GM13976 (cell line): Measurements from ENCODE around the gene CEP104.
"Not testable (repeated sequence)": the region's sequence is repeated elsewhere in the genome, so short reads cannot be mapped to it uniquely, and the experiment has no call there.

Source experiments
- DNase-seq: peaks from one replicate; pipeline ENCODE4 v3.0.0; 2012; ENCODE audit warnings: low spot score
- in situ Hi-C: fragments of 300-500 bp; cut with MboI; formaldehyde crosslinking; loops from one replicate; pipeline ENCODE4 v1.12.0; 2022; ENCODE audit warnings: low sequenced_read_pairs, mixed read lengths, inconsistent platforms; ENCODE audit not compliant: unreplicated experiment
- TF ChIP-seq, protein P1 (sequence below): IDR thresholded peaks from 2 replicates; pipeline ENCODE4 v1.5.1; 2012; ENCODE audit warnings: borderline replicate concordance, mild to moderate bottlenecking; ENCODE audit not compliant: insufficient read depth; ENCODE audit errors: extremely low read depth, missing control alignments, control extremely low read depth

Gene CEP104

DNA sequence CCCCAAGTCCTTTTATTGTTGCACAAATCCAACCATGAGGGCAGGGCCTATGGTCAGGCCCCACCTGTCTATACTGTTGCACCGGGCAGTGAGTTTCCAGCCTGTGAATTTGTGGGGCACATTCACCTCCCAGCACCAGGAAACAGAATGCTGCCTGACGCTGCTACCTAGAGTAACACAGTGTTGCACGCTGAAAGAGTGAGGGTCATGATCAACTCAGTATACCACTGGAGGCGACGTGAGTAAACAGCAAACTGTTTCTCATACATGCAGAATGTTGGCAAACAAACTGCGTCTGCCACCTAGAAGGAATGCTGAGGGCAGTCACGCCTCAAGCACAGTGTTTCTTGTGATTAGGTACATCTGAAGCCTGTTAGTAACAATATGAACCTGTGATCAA, 47.3 kb downstream of the CEP104 start:
- in situ Hi-C loops, result no loop called here

DNA sequence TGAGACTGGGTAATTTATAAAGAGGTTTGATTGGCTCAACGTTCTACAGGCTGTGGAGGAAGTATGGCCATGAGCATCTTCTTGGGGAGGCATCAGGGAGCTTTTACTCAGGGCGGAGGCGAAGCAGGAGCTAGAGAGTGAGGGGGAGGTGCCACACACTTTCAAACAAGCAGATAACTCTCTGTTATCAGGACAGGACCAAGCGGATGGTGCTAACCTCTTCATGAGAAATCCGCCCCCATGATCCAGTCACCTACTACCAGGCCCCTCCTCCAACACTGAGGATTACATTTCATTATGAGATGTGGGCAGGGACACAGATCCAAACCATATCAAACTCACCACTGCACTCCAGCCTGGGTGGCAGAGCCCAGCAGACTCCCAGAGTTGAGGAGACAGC, 49.2 kb downstream of the CEP104 start:
- TF ChIP-seq, protein P1, sequence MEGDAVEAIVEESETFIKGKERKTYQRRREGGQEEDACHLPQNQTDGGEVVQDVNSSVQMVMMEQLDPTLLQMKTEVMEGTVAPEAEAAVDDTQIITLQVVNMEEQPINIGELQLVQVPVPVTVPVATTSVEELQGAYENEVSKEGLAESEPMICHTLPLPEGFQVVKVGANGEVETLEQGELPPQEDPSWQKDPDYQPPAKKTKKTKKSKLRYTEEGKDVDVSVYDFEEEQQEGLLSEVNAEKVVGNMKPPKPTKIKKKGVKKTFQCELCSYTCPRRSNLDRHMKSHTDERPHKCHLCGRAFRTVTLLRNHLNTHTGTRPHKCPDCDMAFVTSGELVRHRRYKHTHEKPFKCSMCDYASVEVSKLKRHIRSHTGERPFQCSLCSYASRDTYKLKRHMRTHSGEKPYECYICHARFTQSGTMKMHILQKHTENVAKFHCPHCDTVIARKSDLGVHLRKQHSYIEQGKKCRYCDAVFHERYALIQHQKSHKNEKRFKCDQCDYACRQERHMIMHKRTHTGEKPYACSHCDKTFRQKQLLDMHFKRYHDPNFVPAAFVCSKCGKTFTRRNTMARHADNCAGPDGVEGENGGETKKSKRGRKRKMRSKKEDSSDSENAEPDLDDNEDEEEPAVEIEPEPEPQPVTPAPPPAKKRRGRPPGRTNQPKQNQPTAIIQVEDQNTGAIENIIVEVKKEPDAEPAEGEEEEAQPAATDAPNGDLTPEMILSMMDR, result no peak
- in situ Hi-C loops, result no loop called here
- no peak for DNase-seq

More for the DNA sequence above, 47.3 kb downstream of the CEP104 start:
- TF ChIP-seq, protein P1, result no peak
- DNase-seq, result no peak

DNA sequence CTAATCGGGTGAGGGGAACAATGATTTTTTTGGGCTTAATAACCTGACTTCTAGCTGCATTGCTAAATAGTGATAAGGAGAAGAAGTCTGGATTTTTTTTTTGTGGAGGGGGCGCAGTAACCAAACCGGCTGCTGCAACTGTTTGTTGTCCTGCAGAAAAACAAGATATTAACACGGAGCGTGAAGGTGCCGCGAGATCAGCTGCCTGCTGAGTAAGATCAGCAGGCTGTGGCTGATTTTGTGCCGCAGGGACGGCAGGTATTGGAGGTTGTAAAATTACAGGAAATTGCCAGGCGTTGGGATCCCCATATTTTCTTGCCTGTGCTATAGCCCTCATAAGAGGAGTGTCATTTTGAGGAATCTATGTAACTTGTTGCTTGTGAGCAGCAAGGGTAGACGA, 52.0 kb downstream of the CEP104 start:
- TF ChIP-seq, protein P1, result no peak
- no peak for DNase-seq
- in situ Hi-C loops, result no loop called here

DNA sequence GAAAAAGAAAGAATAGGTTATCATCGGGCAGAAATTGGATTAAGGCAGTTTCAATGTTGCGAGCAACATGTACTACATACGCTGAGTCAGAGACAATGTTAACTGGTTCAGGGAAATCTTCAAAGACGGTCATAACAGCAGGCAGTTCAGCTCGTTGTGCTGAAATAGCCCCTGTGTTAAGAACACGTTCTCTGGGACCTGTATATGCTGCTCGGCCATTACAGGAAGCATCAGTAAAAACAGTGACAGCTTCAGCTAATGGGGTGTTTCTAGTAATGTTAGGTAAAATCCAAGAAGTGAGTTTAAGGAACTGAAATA, 52.4 kb downstream of the CEP104 start:
- DNase-seq, in situ Hi-C loops: not testable (repeated sequence)

DNA sequence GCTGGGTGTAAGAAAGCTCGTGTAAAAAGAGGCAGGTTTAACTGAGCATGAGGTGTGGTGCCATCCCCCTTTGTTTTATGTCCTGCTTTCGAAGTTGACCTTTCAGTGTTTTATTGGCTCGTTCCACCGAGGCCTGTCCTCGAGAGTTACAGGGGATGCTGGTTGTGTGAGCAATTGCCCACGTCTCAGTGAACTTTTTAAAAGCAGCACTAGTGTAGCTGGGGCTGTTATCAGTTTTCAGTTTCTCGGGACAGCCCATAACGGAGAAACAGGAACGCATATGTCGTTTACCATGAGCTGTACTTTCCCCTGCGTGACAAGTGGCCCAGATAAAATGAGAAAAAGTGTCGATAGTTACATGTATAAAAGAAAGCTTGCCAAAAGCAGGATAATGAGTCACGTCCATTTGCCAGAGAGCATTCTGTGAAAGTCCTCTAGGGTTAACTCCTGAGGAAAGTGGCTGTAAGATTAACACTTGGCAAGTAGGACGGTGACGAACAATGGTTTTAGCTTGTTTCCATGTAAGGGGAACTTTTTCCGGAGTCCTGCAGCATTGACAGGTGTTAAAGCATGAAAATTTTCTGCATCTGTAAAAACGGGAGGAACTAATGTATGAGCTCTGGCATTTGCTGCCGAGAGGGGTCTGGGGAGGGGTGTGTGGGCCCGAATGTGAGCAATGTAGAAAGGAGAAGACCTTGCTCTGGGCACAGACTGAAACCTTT, 52.9 kb downstream of the CEP104 start:
- no peak for DNase-seq
- in situ Hi-C loops, result no loop called here
- TF ChIP-seq, protein P1, result no peak

DNA sequence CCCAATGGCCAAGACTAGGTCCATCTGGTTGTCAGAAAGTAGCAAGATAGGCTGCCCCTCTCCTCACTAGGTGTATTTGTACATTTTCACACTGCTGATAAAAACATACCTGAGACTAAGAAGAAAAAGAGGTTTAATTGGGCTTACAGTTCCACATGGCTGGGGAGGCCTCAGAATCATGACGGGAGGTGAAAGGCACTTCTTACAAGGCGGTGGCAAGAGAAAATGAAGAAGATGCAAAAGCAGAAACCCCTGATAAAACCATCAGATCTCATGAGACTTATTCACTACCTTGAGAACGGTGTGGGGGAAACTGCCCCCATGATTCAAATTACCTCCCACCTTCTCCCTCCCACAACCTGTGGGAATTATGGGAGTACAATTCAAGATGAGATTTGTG, 56.2 kb downstream of the CEP104 start:
- DNase-seq, in situ Hi-C loops: not testable (repeated sequence)

DNA sequence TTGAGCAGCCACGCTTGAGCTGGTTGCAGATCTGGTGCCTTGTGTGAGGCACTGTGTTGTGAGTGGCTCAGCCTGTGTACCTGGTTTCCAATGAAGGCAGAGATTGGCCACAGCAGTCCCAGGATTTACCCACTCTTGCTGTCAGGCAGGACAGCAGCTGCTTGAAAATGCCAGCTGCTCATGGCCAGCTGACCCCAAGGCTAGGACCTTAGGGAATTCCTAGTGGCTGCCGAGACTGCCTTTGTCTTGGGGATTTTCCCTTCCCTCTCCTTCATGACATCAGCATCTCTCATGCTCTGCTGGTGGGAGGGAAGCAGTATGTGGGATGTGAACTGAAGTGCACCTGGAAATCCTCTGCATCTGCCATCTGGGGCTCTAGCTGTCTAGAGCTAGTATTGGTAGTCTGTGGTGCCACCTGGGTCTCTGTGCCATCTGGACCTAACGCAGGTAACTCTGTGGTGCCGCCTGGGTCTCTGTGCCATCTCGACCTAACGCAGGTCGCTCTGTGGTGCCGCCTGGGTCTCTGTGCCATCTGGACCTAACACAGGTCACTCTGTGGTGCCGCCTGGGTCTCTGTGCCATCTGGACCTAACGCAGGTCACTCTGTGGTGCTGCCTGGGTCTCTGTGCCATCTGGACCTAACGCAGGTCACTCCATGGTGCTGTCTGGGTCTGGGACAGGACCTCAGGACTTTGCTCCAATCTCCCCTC, 56.9 kb downstream of the CEP104 start:
- DNase-seq, result no peak
- in situ Hi-C loops, result no loop called here
- TF ChIP-seq, protein P1, result no peak
